DND-41 (cell line): ENCODE measurements around the gene PCDHGA5.
"Not testable (repeated sequence)": the region's sequence is repeated elsewhere in the genome, so short reads cannot be mapped to it uniquely, and the experiment has no call there.

Experiments used
- ATAC-seq: fragments of 200-7000 bp; cut with Tn5 transposase; 3 replicates; pipeline ENCODE4 v1.9.1; 2021; ENCODE audit warnings: low read depth; ENCODE audit not compliant: insufficient read depth
- DNase-seq: peaks from one replicate; pipeline ENCODE4 v3.0.0-alpha.2; 2020
- H2AFZ ChIP-seq: 2 replicates; pipeline ENCODE4 v1.6.0; 2012; ENCODE audit warnings: low read depth, low read length
- H3K27ac ChIP-seq: 2 replicates; pipeline ENCODE4 v1.5.1; 2012; ENCODE audit warnings: low read length, inconsistent platforms
- H3K27me3 ChIP-seq: fragments of 200-600 bp; sonication (generic); 2 replicates; pipeline ENCODE4 v1.6.0; 2012; ENCODE audit warnings: low read length, mild to moderate bottlenecking, inconsistent platforms; ENCODE audit not compliant: insufficient read depth, poor library complexity
- H3K36me3 ChIP-seq: 2 replicates; pipeline ENCODE4 v1.5.1; 2012; ENCODE audit warnings: low read length, inconsistent platforms; ENCODE audit not compliant: insufficient read depth
- H3K4me1 ChIP-seq: 2 replicates; pipeline ENCODE4 v1.5.1; 2012; ENCODE audit warnings: mild to moderate bottlenecking, low read length; ENCODE audit not compliant: insufficient read depth
- H3K4me2 ChIP-seq: 2 replicates; pipeline ENCODE4 v1.6.0; 2012; ENCODE audit warnings: mild to moderate bottlenecking, moderate library complexity, low read length, inconsistent platforms; ENCODE audit not compliant: insufficient read depth
- H3K4me3 ChIP-seq, 2 experiments: fragments of 200-600 bp in 1 of 2; shearing (Covaris generic) in 1 of 2; 2 replicates each; pipeline ENCODE4 v1.5.1; 2012 to 2016; ENCODE audit warnings: inconsistent platforms in 2 of 2, low read length in 2 of 2, mild to moderate bottlenecking in 2 of 2, low read depth in 1 of 2, moderate library complexity in 1 of 2
- H3K79me2 ChIP-seq: 2 replicates; pipeline ENCODE4 v1.6.0; 2012; ENCODE audit warnings: low read length, inconsistent platforms; ENCODE audit not compliant: insufficient read depth
- H3K9ac ChIP-seq: 2 replicates; pipeline ENCODE4 v1.6.0; 2012; ENCODE audit warnings: low read depth, mild to moderate bottlenecking, inconsistent platforms, low read length, moderate library complexity
- H3K9me3 ChIP-seq: 2 replicates; pipeline ENCODE4 v1.5.1; 2012; ENCODE audit warnings: low read length, moderate library complexity, mild to moderate bottlenecking, inconsistent platforms; ENCODE audit not compliant: insufficient read depth, severe bottlenecking
- H4K20me1 ChIP-seq: 2 replicates; pipeline ENCODE4 v1.6.0; 2012; ENCODE audit warnings: low read length; ENCODE audit not compliant: insufficient read depth
- CTCF ChIP-seq: IDR thresholded peaks from 2 replicates; pipeline ENCODE4 v1.5.1; 2012; ENCODE audit warnings: borderline replicate concordance, low read length, moderate library complexity, mild to moderate bottlenecking; ENCODE audit not compliant: poor library complexity, severe bottlenecking; ENCODE audit errors: extremely low read depth
- EZH2 ChIP-seq: IDR thresholded peaks from 3 replicates; pipeline ENCODE4 v1.6.1; 2012; ENCODE audit warnings: borderline replicate concordance, low read depth, mild to moderate bottlenecking, moderate library complexity, low read length, inconsistent platforms; ENCODE audit not compliant: severe bottlenecking

The PCDHGA5 gene

GRCh38 chr5:141345327-141345726 lies 18.6 kb upstream of the PCDHGA5 start:
- DNase-seq (no peak), ATAC-seq (no peak)
- Histone ChIP-seq H3K4me1 (no peaks in the 10 kb centered on the region), H3K36me3 (no peaks in the 10 kb centered on the region), H3K4me2 (no peak overlapping the region), H2AFZ (no peak overlapping the region), H3K4me3 (no peak overlapping the region), H3K27ac (no peak overlapping the region), H3K27me3 (no peaks in the 10 kb centered on the region), H3K9ac (no peak overlapping the region), H3K79me2 (no peaks in the 10 kb centered on the region), H4K20me1 (no peaks in the 10 kb centered on the region), H3K9me3 (no peaks in the 10 kb centered on the region)
- no peak for TF ChIP-seq CTCF
- no peak for TF ChIP-seq EZH2

- H3K79me2 ChIP-seq: not testable (repeated sequence)
Observed at GRCh38 chr5:141346017-141346416, 17.9 kb upstream of the PCDHGA5 start.

DNA sequence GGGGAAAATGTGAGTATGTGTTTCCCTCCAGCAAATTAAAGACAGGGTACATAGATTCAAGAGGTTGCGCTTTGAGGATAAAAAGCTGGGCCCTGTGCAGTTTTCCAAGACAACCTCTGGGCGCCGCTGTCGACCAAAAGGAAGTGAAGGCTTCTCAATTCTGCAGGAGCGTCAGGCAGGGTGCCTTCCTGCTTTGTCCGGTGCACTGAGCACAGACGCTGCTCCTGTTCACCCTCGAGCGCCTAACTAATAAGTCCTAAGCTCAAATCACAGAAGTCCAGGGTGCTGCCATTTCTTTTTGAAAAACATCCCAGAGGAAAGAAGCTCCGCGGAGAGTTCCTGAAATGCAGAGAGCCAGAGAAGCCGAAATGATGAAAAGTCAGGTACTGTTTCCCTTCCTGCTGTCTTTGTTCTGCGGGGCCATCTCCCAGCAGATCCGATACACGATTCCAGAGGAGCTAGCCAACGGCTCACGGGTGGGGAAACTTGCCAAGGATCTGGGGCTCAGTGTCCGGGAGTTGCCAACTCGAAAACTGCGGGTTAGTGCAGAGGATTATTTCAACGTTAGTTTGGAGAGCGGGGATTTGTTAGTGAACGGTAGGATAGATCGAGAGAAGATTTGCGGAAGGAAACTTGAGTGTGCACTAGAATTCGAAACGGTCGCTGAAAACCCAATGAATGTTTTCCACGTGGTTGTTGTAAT lies 13.9 kb upstream of the PCDHGA5 start, which contains the start of gene PCDHGB1:
Gene PCDHGB1, plus strand, starts transcription at position 183 of the 703 bp plus-strand sequence. Its CDS starts 162 bp downstream, at position 345.
- TF ChIP-seq CTCF (peak; percentile 17), EZH2 (no peak)
- H3K79me2 ChIP-seq: no peaks in the 10 kb centered on the region
- no peak within 1 kb of the TSS for H3K9ac ChIP-seq
- no peak within 1 kb of the TSS for H3K27ac ChIP-seq
- DNase-seq (no peak), ATAC-seq (no peak)
- H3K4me3 ChIP-seq: no peak within 1 kb of the TSS
- no peaks in the 10 kb centered on the region for H3K9me3 ChIP-seq
- no peaks in the 10 kb centered on the region for H3K27me3 ChIP-seq
- H4K20me1 ChIP-seq: no peaks in the 10 kb centered on the region
- 0 out of 2 replicates have a peak within 1 kb of the TSS, but pooled peaks have one; percentile 10 for H2AFZ ChIP-seq
- no peak within 1 kb of the TSS for H3K4me2 ChIP-seq
- no peaks in the 10 kb centered on the region for H3K4me1 ChIP-seq
- no peaks in the 10 kb centered on the region for H3K36me3 ChIP-seq

More at GRCh38 chr5:141346017-141346416, 17.9 kb upstream of the PCDHGA5 start:
- not testable (repeated sequence) for H3K27ac ChIP-seq, H2AFZ ChIP-seq, H4K20me1 ChIP-seq, H3K4me1 ChIP-seq, H3K4me2 ChIP-seq, ATAC-seq, H3K9me3 ChIP-seq, H3K4me3 ChIP-seq, H3K27me3 ChIP-seq, DNase-seq, H3K36me3 ChIP-seq, H3K9ac ChIP-seq

GRCh38 chr5:141351591-141351990 lies 12.4 kb upstream of the PCDHGA5 start:
- Histone ChIP-seq H3K27me3 (no peaks in the 10 kb centered on the region), H3K4me3 (no peak overlapping the region), H3K79me2 (no peaks in the 10 kb centered on the region)

More at GRCh38 chr5:141351591-141351990, 12.4 kb upstream of the PCDHGA5 start:
- no peak for ATAC-seq
- Histone ChIP-seq H2AFZ (no peak overlapping the region), H3K4me2 (no peak overlapping the region), H3K36me3 (no peaks in the 10 kb centered on the region), H3K9ac (no peak overlapping the region), H3K9me3 (no peaks in the 10 kb centered on the region), H3K27ac (no peak overlapping the region), H3K4me1 (no peaks in the 10 kb centered on the region), H4K20me1 (no peaks in the 10 kb centered on the region)
- TF ChIP-seq CTCF: no peak
- no peak for DNase-seq
